HUDEP-2 (cell line): ENCODE measurements around the gene ETDB.
A peak's percentile ranks its signal among the peaks of the same experiment; 100 is the strongest.
"Not testable (repeated sequence)": the region's sequence is repeated elsewhere in the genome, so short reads cannot be mapped to it uniquely, and the experiment has no call there.

Experiments used
- DNase-seq, 76 experiments: peaks; one replicate each; lab custom pipeline; 2025; ENCODE audit not compliant: unreplicated experiment in 76 of 76; lab: John Stamatoyannopoulos, UW

ETDB gene

DNA sequence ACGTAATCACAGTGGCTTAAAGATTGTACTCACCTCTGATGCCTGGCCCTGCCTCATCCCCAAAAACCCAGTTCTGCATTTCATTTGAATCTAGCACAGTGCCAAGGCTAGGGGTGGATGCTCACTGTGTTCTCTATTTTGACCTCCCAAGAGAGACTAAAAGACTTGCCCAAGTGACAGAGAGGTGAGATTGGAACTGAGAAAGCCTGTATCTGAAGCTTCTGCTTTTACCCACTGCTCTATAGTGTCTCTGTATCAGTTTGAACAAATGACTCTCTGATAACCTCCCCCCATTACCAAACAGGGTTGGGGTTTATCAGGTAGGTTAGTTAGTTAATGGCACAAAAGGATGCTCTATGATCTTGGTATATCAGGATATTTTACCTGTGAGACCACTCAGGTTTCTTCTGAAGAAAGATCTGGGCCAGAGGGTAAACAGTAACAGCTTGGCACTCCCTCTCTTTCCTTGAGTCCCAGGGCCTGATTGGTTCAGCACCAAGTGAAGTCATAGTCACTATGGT lies at the start of gene ETDB:
TSS of gene ETDB (minus strand) at position 471 of the 521 bp plus-strand sequence. CDS start 1,265 bp downstream, outside the sequence.
- DNase-seq, result not testable (repeated sequence)

DNA sequence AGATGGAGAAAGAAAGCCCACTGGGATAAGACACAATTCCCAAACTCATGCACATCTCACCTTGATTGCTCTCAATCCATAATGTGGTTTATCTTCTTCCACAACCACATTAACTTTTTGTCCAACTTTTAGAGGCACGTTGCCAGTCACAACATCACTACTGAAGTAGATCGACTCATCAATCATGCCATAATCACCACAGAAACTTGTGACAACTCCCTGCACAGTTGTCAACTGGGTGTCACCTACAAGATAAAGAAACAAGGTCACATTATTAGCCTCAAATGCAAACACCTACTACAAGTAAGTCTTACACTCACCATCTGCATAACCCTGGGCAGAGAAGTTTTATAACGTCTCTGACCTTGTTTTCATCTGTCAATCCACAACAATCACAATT lies 49.2 kb upstream of the ETDB start:
- not testable (repeated sequence) for DNase-seq

DNA sequence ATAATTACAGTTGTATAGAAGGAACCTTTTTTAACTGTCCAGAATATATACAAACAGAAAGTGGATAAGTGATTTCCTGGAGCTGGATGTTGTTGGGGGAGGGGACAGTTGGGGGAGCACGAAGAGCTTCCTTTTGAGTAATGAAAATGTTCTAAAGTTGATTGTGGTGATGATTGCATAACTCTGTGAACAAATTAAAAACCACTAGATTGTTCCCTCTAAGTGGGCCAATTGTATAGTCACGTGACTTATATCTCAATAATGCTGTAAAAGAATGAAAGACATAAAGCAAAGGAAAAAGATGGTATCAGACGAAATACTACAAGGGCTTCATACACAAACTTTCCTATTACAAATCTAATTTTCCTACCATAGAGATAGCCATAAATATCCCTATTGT lies 48.2 kb upstream of the ETDB start:
- no peak for DNase-seq

DNA sequence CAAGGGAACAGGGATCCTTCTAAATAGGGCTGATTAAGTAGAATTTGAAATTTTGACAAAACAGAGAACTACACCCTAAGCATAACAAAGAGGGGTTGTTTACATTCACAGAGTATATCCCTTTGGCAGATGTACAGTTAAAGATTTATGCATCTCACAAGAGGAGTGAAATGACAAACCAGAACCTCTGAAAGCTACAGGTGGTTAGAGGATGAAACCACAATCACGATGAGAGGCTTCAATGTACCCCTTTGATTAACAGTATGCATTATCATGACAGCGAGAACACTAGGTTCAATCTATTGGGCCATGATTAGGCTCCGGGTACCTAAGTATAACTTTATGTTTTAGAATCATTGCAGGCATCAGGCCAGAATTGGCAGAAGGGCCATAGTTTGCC lies 34.4 kb upstream of the ETDB start:
- not testable (repeated sequence) for DNase-seq

DNA sequence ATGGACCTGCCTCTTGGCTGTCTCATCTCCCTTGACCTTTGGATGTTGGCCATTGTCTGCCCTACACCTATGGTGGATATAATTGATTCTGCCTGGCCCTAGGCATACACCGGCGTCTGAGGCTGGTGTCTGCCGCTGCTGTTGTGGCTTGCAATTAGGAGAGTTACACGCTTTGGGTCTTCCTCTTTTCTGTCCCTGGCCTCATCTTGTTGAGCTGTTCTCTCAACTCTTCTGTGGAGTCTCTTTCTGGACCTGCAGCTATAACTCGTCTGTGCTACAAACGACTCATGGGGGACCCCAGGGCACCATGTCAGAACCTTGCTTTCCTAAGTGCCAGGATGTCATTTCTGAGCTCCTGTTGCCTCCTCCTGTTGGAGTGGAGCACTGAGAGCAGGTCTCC lies 5.8 kb upstream of the ETDB start:
- not testable (repeated sequence) for DNase-seq

DNA sequence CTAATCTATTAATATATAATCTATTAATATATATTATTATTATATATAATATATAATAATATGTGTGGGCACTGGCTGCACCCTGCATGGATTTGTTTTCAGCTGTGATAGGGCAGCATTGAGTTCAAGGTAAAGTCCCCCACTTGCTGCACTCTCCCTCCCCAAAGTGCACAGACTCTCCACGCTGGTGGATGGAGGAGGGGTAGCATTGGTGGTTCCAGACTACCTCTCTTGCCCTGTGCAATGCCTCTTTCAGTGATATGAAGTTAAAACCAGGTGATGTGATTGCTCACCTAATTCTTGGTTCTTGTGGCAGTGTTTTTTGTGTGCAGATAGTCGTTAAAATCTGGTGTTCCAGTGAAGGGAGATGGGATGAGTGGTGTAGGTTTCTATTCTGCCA lies 4.3 kb downstream of the ETDB start:
- DNase-seq, result not testable (repeated sequence)

DNA sequence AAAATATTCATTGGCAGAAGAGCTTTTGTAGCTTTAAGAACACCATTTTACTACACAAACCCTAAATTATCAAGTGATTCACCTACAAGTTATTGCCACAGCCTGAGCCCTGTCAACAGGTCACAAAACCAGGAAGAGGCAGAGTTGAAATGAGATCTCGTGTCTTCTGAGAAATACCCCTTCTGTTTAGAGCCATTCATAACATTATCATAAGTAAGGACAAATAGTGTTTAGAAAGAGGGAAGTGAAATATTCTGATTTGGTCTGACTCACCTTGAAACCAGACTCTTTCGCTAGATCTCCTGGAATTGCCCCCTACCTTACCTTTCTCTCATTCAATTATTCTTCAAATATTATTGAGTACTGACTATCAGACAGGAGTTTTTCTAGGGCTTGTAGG lies 5.9 kb downstream of the ETDB start:
- DNase-seq, result no peak

DNA sequence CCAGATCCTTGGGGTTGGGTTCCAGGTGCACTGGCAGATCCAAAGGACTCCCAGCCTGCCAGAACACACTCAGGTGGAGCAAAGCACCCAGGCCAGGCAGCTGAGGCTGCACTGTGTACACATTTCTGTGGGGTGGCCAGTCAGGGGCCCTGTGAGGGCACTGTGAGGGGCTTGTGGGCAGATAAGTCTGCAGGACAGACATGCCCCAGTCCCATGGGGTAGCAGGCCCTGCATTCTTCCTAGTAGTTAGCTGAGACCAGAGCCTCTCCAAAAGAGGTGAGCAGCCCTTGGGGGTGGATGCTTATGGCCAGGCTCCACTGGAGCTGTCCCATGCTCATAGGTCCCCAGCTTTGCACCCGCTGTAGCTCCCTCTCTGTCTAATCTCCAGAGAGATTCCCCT lies 7.6 kb downstream of the ETDB start:
- DNase-seq, result no peak

DNA sequence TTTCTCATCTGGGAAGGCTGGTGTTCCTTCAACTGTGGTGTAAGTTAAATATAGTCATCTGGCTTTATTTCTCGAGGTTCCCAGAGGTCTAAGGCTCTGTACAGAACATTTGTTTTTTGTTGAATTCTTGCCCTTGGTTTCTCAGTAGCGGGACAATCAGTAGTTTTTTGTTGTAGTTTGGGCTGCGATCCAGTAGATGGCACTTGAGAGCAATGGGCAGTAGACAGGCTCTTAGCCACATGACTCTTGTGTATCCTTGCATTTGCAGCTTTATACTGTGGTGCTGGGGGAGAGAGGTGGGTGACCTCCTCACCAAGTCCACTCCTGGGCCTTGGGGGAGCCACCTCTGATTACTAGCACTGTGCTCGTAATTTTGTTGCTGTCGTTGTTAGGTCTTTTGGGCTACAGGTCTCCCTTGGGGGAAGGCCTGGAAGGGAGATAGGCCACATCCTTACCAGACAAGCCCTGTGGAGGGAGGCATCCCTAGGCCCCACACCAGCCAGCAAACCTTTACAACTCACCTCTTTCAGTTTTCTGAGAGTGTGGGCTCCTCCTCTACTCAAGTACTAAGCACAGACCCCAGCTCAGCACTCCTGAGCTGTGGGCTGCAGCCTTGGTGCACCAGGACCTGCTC lies 8.1 kb downstream of the ETDB start:
- peak in 20 of 76 experiments; percentile 0 to 38 (median 3) for DNase-seq

DNA sequence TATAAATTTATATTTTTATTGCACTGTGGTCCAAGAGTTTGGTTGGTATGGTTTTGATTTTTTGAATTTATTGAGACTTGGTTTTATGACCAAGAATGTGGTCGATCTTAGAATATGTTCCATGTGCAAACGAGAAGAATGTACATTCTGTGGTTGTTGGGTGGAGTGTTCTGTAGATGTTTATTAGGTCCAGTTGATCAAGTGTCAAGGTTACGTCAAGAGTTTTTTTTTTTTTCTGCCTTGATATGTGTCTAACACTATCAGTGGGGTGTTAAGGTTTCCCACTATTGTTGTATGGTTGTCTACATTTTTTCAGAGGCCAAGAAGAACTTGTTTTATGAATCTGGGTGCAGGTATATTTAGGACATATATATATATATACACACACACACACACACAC lies 10.8 kb downstream of the ETDB start:
- no peak for DNase-seq

DNA sequence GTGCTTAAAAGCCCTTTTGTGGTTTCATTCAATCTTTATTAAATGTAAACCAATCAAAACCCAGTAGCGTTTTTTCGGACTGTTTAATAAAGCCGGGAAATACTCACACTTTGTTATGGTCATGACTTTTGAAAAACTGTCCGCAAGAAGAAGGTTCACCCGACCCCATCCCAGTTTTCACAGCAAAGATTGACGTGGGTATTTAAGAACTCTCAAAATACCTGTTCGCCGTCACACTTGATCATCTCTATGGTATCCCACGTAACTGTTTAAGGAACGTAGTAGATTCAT lies 20.9 kb downstream of the ETDB start:
- DNase-seq, result no peak

DNA sequence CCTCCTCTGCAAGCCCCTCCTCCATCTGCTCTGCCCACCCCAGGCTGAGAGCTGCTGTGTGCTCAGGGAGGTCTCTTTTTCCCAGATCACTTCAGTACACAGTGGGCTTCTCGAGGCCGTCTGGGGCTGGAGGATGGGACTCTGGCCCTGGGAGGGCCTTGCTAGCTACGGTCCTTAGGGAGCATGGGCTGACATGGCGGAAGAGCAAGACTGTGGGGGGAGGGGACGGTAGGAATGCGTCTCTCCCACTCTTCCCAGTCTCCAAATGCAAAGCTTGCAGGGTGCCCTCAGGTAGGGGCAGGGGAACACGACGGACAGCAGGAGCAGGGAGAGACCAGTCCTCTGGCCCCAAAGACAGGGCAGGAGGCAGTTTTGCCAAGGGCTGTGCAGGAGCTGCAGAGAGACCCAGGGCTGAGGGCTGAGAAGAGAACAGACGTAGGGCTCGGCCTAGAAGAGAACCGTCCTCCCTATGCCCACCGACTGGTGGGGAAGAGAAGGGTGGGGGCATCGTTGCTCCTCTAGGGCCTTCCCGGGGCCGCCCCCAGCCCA lies 23.1 kb downstream of the ETDB start:
- DNase-seq, result not testable (repeated sequence)

DNA sequence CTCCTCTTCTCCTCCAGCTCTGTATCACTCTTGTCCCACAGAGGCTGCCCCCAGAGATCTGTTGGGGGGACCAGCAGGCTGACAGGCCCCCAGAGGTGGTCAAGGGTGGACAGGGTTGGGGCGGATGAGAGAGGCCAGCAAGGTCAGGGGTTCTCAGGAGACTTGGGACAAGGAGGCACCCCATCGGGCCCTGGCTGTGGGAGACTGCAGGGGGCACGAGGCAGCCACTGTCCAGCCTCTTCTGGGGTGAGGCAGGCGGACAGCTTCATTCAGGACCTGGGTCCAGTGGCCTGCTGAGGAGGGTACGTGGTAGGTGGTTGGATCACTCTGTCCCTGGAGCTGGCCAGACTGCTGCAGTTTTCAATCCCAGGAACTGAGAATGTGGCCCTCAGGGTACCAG lies 24.6 kb downstream of the ETDB start:
- no peak for DNase-seq

DNA sequence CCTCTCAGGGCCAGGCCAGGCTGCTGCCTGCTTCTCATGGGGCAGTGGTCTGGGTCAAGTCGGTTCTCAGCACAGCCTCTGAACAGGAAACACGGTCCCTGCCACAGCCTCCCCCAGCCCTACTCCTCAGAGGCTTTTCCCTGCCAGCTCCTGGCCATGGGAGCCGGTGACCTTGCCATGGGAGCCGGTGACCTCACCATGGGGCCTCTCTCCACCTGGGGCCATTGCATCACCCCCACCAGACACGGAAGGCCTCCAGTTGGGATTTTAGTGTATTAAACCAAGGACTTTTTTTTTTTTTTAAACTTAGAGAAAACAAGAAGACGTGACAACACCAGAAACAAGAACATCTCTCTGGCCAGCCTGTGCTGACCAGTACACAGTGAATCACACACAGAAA lies 25.6 kb downstream of the ETDB start:
- DNase-seq, result no peak

DNA sequence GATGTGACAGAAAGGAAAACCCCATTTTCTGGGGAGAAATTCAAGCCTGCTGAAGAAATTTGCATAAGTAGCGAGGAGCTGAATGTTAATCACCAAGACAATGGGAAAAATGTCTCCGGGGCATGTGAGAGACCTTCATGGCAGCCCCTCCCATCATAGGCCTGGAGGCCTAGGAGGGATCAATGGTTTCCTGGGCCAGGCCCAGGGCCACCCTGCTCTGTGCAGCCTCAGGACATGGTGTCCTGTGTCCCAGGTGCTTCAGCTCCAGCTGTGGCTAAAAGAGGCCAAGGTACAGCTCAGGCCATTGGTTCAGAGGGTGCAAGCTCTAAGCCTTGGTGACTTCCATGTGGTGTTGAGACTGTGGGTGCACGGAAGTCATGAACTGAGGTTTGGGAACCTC lies 31.2 kb downstream of the ETDB start:
- no peak for DNase-seq

DNA sequence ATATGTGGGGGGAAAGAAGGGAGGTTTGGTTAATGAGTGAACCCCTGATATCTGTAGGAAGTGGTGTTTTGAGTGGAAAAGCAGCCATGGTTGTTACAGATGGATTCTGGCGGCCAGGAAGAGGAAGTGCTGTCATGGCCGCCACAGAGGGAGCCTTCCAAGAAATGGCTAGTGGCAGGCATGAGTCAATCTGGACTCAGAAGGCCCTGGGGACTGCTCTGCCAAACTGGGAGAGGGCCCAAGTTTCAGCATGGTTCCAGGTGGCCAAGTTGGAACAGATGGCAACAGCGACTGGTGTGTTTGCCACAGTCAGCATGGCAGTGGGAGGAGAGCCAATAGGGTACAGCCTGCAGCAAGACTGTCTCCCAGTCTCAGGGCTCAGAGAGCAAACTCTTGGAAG lies 32.5 kb downstream of the ETDB start:
- no peak for DNase-seq

DNA sequence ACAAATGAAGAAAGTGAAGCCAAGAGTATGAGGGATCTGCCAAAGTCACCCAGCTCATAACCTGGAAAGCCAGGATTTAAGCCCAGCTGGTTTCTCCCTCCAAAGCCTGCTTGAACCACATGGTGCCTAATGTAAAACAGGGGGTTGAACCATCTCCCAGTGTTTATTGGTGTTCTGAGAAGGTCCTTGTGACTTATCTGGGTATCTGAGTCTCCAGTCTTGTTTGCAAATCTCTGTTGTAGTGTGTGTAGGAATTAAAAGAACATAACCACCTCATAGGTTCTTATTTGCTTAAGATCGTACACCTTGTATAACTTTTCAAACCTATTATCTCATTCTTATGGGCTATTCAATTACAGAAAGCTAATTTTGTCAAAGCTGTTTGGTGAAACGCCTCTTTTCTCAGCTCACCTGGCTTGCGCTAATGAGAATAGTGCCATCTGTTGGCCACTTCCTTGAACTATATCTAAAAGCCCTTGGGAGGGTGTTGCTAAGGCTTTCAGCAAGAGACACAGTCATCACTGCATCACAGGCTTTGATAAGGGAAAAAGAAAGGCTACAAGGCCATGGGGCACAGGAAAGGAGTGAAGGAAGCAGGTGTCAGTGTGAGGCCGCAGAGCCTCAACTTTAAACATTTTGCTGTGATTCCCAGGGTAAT lies 34.0 kb downstream of the ETDB start:
- peak in 53 of 76 experiments; percentile 0 to 63 (median 12) for DNase-seq

DNA sequence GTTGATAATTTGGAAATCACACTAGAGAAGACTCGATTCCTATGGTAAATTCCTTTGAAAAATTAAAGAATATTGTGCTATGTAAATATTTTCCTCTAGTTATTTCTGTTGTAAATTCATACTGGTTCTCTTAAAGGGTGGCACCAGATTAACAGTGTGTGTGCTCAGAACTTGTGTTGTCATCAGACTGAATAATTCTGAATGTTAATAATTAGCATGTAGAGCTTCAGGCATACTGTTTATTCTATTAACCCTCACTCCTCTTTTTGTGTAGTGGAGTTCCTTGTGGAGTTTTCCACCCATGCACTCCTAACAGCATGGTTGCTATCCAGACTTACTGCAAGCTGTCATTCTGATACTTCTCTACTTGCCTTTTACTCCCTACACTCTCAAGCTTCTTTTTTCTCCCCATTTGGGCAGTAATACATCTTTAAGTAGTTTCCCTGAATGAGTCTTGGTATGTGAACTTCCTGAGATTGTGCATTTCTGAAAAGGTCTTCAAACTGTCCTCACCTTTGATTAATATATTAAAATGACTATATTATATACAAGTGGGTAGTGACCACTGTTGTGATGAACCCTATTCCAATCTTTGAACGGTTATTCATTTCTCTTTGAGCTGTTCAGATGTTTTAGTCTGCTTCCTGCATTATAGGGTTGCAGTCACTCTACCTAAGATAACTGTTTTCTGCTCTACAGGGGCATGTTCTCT lies 38.5 kb downstream of the ETDB start:
- DNase-seq, result no peak
